ENCODE data around the gene CIPC.

Gene CIPC

GRCh38 chr14:77103951-77104350, 5.9 kb downstream of the CIPC start:
- no peak for DNase-seq

GRCh38 chr14:77104393-77104792, 6.3 kb downstream of the CIPC start:
- no peak for DNase-seq

- DNase-seq: no peak
Measured at GRCh38 chr14:77105145-77105939, 7.3 kb downstream of the CIPC start.

GRCh38 chr14:77106666-77107065, 8.6 kb downstream of the CIPC start:
- no peak for DNase-seq

GRCh38 chr14:77107228-77107627, 9.2 kb downstream of the CIPC start:
- no peak for DNase-seq

GRCh38 chr14:77108753-77109152, 10.7 kb downstream of the CIPC start:
- DNase-seq: no peak

GRCh38 chr14:77109656-77110055, 11.6 kb downstream of the CIPC start:
- no peak for DNase-seq

- DNase-seq: no peak
Measured at GRCh38 chr14:77110286-77110685, 12.2 kb downstream of the CIPC start.

GRCh38 chr14:77111021-77111420, 13.0 kb downstream of the CIPC start:
- DNase-seq: no peak

GRCh38 chr14:77113644-77114043, 15.6 kb downstream of the CIPC start:
- no peak for DNase-seq

- no peak for DNase-seq
Measured at GRCh38 chr14:77114609-77115008, 16.6 kb downstream of the CIPC start.

GRCh38 chr14:77116172-77116817, 18.2 kb downstream of the CIPC start:
- DNase-seq: no peak

GRCh38 chr14:77119851-77120250, 21.8 kb downstream of the CIPC start:
- DNase-seq: no peak

GRCh38 chr14:77120771-77121743, 23.0 kb downstream of the CIPC start:
- DNase-seq: no peak

- DNase-seq: no peak
Measured at GRCh38 chr14:77122526-77123125, 24.6 kb downstream of the CIPC start.

GRCh38 chr14:77123381-77124325, 25.6 kb downstream of the CIPC start:
- no peak for DNase-seq

- no peak for DNase-seq
Measured at GRCh38 chr14:77124345-77125280, 26.6 kb downstream of the CIPC start.

GRCh38 chr14:77125281-77125801, 27.3 kb downstream of the CIPC start:
- DNase-seq: no peak

- no peak for DNase-seq
Measured at GRCh38 chr14:77125823-77126325, 27.8 kb downstream of the CIPC start.

- DNase-seq: no peak
Measured at GRCh38 chr14:77126461-77126990, 28.5 kb downstream of the CIPC start.
